C4-2B (cell line): ENCODE data around the gene NDST4.

Experiments
- ZFX ChIP-seq: fragments of 450-650 bp; IDR thresholded peaks from 2 replicates; pipeline ENCODE4 v1.6.1; 2017
- TF ChIP-seq, protein P1 (sequence below): fragments of 450-650 bp; conservative IDR thresholded peaks from 2 replicates; pipeline ENCODE4 v1.5.1; 2017; ENCODE audit warnings: mild to moderate bottlenecking

DNA sequence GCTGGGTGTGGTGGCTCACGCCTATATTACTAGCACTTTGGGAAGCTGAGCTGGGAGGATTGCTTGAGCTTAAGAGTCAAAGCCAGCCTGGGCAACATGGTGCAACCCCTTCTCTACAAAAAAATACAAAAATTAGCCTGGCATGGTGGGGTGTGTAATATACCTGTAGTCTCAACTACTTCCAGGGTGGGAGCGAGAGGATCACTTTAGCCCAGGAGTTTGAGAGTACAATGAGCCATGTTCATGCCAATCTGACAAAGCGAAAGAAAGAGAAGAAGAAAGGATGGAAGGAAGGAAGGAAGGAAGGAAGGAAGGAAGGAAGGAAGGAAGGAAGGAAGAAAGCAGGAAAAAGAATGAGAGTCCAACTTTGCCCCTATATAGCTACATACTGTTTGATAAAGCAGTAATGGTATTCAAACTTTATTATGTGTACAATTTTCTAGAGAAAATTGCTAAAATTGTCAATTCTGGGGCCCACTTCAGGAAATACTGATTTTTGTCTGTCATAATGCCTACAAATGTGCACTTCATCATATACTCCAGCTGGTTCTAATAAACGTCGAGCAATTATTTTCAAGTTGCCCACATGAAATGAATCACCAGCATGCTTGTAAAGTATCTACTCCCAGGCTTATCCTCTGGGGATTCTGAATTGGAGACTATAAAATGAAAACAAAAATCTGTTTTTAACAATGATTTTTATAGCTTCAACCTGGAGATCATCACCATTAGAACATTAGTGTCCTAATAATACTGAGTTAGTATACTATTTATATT is 132.3 kb downstream of the NDST4 start:
- TF ChIP-seq, protein P1, sequence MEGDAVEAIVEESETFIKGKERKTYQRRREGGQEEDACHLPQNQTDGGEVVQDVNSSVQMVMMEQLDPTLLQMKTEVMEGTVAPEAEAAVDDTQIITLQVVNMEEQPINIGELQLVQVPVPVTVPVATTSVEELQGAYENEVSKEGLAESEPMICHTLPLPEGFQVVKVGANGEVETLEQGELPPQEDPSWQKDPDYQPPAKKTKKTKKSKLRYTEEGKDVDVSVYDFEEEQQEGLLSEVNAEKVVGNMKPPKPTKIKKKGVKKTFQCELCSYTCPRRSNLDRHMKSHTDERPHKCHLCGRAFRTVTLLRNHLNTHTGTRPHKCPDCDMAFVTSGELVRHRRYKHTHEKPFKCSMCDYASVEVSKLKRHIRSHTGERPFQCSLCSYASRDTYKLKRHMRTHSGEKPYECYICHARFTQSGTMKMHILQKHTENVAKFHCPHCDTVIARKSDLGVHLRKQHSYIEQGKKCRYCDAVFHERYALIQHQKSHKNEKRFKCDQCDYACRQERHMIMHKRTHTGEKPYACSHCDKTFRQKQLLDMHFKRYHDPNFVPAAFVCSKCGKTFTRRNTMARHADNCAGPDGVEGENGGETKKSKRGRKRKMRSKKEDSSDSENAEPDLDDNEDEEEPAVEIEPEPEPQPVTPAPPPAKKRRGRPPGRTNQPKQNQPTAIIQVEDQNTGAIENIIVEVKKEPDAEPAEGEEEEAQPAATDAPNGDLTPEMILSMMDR = no peak
- no peak for TF ChIP-seq ZFX
